Endothelial cell of umbilical vein (primary cell): ENCODE measurements around the gene ADRA2C. TPM values are rescaled to one million over a fixed set of nuclear protein-coding genes. Genes with fewer than 3 reads are reported as not detected.

ENCODE experiments used
- BruUV-seq: library from RNA; stranded (reverse); fragments of 400-500 nt; replicated peaks from 2 replicates; lab custom pipeline; 2021; lab: Mats Ljungman, UMichigan
- CTCF ChIA-PET: fragments of 300-600, 350-600 bp; sonication (Branson Sonifier 250); formaldehyde crosslinking; loops from one replicate; lab custom pipeline; 2021; ENCODE audit warnings: antibody characterized with exemption, inconsistent platforms; lab: Charles Lee
- POLR2A ChIA-PET: fragments of 300-600, 350-600 bp; sonication (Branson Sonifier 250); formaldehyde crosslinking; loops from one replicate; lab custom pipeline; 2021; ENCODE audit warnings: antibody characterized with exemption, inconsistent platforms; lab: Charles Lee
- DNase-seq: peaks from one replicate; pipeline ENCODE4 v3.0.0-alpha.2; 2011; ENCODE audit warnings: low read depth, low spot score
- FAIRE-seq: peaks from 2 replicates; lab custom pipeline; 2011; peaks lifted over from hg19 to GRCh38; lab: Jason Lieb, UNC
- H2AFZ ChIP-seq: 2 replicates; pipeline ENCODE4 v1.6.0; 2012; ENCODE audit warnings: low read depth, low read length, control low read depth, inconsistent platforms
- H3K27ac ChIP-seq: 2 replicates; pipeline ENCODE4 v1.5.1; 2011; ENCODE audit warnings: low read depth, mild to moderate bottlenecking, control low read depth, low read length, moderate library complexity; ENCODE audit not compliant: insufficient read depth
- H3K27me3 ChIP-seq, 2 experiments: 2 replicates each; pipeline versions ENCODE4 v1.6.0 to v1.6.1; 2011; ENCODE audit warnings: low read length in 2 of 2, mixed read lengths in 1 of 2; ENCODE audit not compliant: control insufficient read depth in 2 of 2, insufficient read depth in 2 of 2
- H3K36me3 ChIP-seq, 2 experiments: 2 replicates in 1 of 2; 3 replicates in 1 of 2; pipeline ENCODE4 v1.5.1; 2011; ENCODE audit warnings: low read length in 2 of 2, mild to moderate bottlenecking in 1 of 2, moderate library complexity in 1 of 2; ENCODE audit not compliant: control insufficient read depth in 2 of 2, insufficient read depth in 2 of 2; ENCODE audit errors: extremely low read depth in 1 of 2
- H3K4me1 ChIP-seq: 3 replicates; pipeline ENCODE4 v1.5.1; 2011; ENCODE audit warnings: mild to moderate bottlenecking, low read length; ENCODE audit not compliant: control insufficient read depth, insufficient read depth; ENCODE audit errors: extremely low read depth
- H3K4me2 ChIP-seq: 2 replicates; pipeline ENCODE4 v1.6.1; 2011; ENCODE audit warnings: low read length, control low read depth, mixed read lengths; ENCODE audit not compliant: insufficient read depth
- H3K4me3 ChIP-seq, 3 experiments: fragments of 200-600 bp in 1 of 3; sonication (generic), shearing (Covaris generic) in 1 of 3; replicated peaks in 1 of 3; 2 replicates each; pipeline ENCODE4 v1.5.1; 2011 to 2016; ENCODE audit warnings: control low read depth in 3 of 3, low read length in 3 of 3, mild to moderate bottlenecking in 2 of 3, inconsistent platforms in 1 of 3, low read depth in 1 of 3, moderate library complexity in 1 of 3; ENCODE audit not compliant: insufficient read depth in 1 of 3
- H3K79me2 ChIP-seq: 2 replicates; pipeline ENCODE4 v1.6.0; 2012; ENCODE audit warnings: low read length, inconsistent platforms; ENCODE audit not compliant: control insufficient read depth, insufficient read depth
- H3K9ac ChIP-seq: replicated peaks from 2 replicates; pipeline ENCODE3; 2011; ENCODE audit warnings: low read length, control low read depth; ENCODE audit not compliant: insufficient read depth; ENCODE audit errors: extremely low read depth
- H3K9me1 ChIP-seq: replicated peaks from 3 replicates; pipeline ENCODE4 v1.6.0; 2011; ENCODE audit warnings: mild to moderate bottlenecking, low read length; ENCODE audit not compliant: control insufficient read depth, insufficient read depth; ENCODE audit errors: extremely low read depth
- H3K9me3 ChIP-seq: replicated peaks from 2 replicates; pipeline ENCODE4 v1.5.1; 2012; ENCODE audit warnings: low read length, inconsistent platforms; ENCODE audit not compliant: control insufficient read depth, insufficient read depth
- H4K20me1 ChIP-seq: replicated peaks from 2 replicates; pipeline ENCODE3; 2011; ENCODE audit warnings: mild to moderate bottlenecking, low read length; ENCODE audit not compliant: control insufficient read depth, insufficient read depth; ENCODE audit errors: extremely low read depth
- EZH2 ChIP-seq: IDR thresholded peaks from 2 replicates; pipeline ENCODE4 v1.6.1; 2012; ENCODE audit warnings: borderline replicate concordance, low read depth, mild to moderate bottlenecking, moderate library complexity, low read length, inconsistent platforms; ENCODE audit not compliant: severe bottlenecking
- FOS ChIP-seq: IDR thresholded peaks from 2 replicates; pipeline ENCODE4 v1.6.1; 2011; ENCODE audit warnings: mild to moderate bottlenecking, low read length, moderate library complexity, borderline replicate concordance; ENCODE audit not compliant: insufficient read depth
- GATA2 ChIP-seq: IDR thresholded peaks from 2 replicates; pipeline ENCODE4 v1.7.0; 2011; ENCODE audit warnings: low read depth, mild to moderate bottlenecking, moderate library complexity, mixed read lengths, low read length; ENCODE audit not compliant: insufficient read length, insufficient read depth
- JUN ChIP-seq: IDR thresholded peaks from 2 replicates; pipeline ENCODE4 v1.6.1; 2011; ENCODE audit warnings: borderline replicate concordance, low read depth; ENCODE audit not compliant: insufficient read length, insufficient read depth
- MYC ChIP-seq: IDR thresholded peaks from one replicate; pipeline ENCODE4 v1.6.1; 2011; ENCODE audit warnings: mild to moderate bottlenecking, low read depth, low read length
- POLR2A ChIP-seq: IDR thresholded peaks from 2 replicates; pipeline ENCODE4 v1.6.1; 2012; ENCODE audit warnings: low read depth, mild to moderate bottlenecking, control low read depth, low read length
- POLR2AphosphoS5 ChIP-seq: IDR thresholded peaks from 2 replicates; pipeline ENCODE4 v1.6.1; 2012; ENCODE audit warnings: low read depth, mild to moderate bottlenecking, control low read depth, low read length, moderate library complexity; ENCODE audit not compliant: insufficient read depth
- dilution Hi-C: fragments of 300-500 bp; cut with MboI; formaldehyde crosslinking; loops from one replicate; pipeline ENCODE4 v1.15.0; 2019; ENCODE audit warnings: low sequenced_read_pairs; ENCODE audit not compliant: extremely low pct_ligation_motif_present
- intact Hi-C: fragments of 100-400 bp; cut with micrococcal nuclease; formaldehyde crosslinking; loops from one replicate; pipeline ENCODE4 v1.10.0; 2022
- polyA plus RNA-seq, 4 experiments: library from polyadenylated mRNA; depleted of rRNA in 3 of 4; stranded (reverse) in 3 of 4; unstranded in 1 of 4; fragments of >200 nt; gene quantifications; 2 replicates each; pipeline versions ENCODE4 v1.2.1 to v1.2.3, GENCODE V29; 2011 to 2012; ENCODE audit warnings: missing spikeins in 1 of 4
- total RNA-seq: library from RNA; stranded (reverse); gene quantifications from 2 replicates; pipeline ENCODE4 v1.2.3, GENCODE V29; 2021
- TF ChIP-seq, protein P1 (sequence below): IDR thresholded peaks from 2 replicates; pipeline ENCODE4 v1.6.1; 2011; ENCODE audit not compliant: insufficient read depth, insufficient read length
- TF ChIP-seq, protein P2 (sequence below), 2 donors: IDR thresholded peaks; 1 replicate in 1 of 2; 2 replicates in 1 of 2; pipeline ENCODE4 v1.5.1; 2011; ENCODE audit warnings: low read length in 2 of 2, mild to moderate bottlenecking in 2 of 2, moderate library complexity in 2 of 2, control low read depth in 1 of 2, inconsistent platforms in 1 of 2, low read depth in 1 of 2; ENCODE audit not compliant: insufficient read depth in 1 of 2; ENCODE audit errors: extremely low read depth in 1 of 2

The ADRA2C gene
- total and polyA plus RNA-seq, 2 donors (not counting 3 experiments of a cell fraction or from before 2014, with no cell fraction given) = 0.03 to 0.40 TPM

DNA sequence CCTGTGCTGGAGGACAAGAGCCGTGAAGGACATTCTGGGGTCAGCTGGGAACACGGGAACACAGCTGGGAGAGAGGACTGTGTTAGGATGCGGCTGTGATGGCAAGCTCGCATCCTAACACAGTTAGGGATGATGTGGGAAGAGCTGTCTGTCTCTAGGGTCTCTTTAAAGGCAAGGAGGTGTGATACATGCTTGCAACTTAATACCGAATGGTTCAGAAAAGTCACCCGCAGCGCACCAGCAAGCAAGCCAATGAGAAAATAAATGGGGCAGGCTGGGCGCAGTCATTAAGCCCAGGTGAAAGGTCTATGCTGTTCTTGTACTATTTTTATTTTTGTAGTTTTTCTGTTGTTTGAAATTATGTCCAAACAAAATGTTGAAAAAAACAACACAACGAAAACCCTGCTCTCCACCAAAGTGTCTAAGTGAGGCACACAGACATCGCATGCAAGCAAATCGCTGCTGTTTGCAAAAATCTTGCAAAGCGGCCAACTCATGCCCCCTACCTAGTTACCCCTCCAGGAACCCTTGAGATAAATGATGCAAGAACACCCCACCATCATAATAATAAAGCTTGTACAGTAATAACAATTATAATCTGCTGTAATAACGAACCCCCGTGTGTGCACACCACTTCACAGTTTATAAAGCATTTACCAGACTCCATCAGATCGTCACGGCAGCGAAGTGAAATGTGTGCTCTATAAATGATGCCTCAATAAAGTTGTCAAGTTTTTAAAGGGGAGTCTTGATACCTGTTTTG is 17.9 kb upstream of the ADRA2C start:
- intact Hi-C loops (no loop called here), dilution Hi-C loops (no loop called here)
- no peaks in the 10 kb centered on the region for H3K4me1 ChIP-seq
- H3K9me3 ChIP-seq = no peaks in the 10 kb centered on the region
- H3K79me2 ChIP-seq = no peaks in the 10 kb centered on the region
- no peaks in the 10 kb centered on the region for H3K36me3 ChIP-seq
- H3K9me1 ChIP-seq = no peaks in the 10 kb centered on the region
- H4K20me1 ChIP-seq = no peaks in the 10 kb centered on the region
- TF ChIP-seq MYC = no peak
- TF ChIP-seq, protein P1, sequence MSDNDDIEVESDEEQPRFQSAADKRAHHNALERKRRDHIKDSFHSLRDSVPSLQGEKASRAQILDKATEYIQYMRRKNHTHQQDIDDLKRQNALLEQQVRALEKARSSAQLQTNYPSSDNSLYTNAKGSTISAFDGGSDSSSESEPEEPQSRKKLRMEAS = no peak
- no peak for TF ChIP-seq JUN
- TF ChIP-seq POLR2A = no peak
- TF ChIP-seq FOS = no peak
- no peak for TF ChIP-seq GATA2
- no peak for TF ChIP-seq EZH2
- no peak for TF ChIP-seq POLR2AphosphoS5
- TF ChIP-seq, protein P2, sequence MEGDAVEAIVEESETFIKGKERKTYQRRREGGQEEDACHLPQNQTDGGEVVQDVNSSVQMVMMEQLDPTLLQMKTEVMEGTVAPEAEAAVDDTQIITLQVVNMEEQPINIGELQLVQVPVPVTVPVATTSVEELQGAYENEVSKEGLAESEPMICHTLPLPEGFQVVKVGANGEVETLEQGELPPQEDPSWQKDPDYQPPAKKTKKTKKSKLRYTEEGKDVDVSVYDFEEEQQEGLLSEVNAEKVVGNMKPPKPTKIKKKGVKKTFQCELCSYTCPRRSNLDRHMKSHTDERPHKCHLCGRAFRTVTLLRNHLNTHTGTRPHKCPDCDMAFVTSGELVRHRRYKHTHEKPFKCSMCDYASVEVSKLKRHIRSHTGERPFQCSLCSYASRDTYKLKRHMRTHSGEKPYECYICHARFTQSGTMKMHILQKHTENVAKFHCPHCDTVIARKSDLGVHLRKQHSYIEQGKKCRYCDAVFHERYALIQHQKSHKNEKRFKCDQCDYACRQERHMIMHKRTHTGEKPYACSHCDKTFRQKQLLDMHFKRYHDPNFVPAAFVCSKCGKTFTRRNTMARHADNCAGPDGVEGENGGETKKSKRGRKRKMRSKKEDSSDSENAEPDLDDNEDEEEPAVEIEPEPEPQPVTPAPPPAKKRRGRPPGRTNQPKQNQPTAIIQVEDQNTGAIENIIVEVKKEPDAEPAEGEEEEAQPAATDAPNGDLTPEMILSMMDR (IDR thresholded peaks at IDR 0.05; ENCODE audit: extremely low read depth in 1 of 2, insufficient read depth in 1 of 2, low read depth in 1 of 2, low read length in 2 of 2) = no peak
- no peak for FAIRE-seq
- H3K27me3 ChIP-seq = peaks cover 5 to 12% of the 10 kb centered on the region in 2 experiments
- no peak overlapping the region for H2AFZ ChIP-seq
- ChIA-PET POLR2A (no interaction called here), CTCF (interaction anchor here (1.1 to 2.9 kb wide), 5 partner anchors 9 to 193 kb away, joined by 3 to 52 read pairs (median 9); no protein-coding TSS in a partner anchor)
- no peak overlapping the region for H3K4me2 ChIP-seq
- no peak overlapping the region for H3K9ac ChIP-seq
- H3K27ac ChIP-seq = no peak overlapping the region
- no peak for DNase-seq
- BruUV-seq = no TSS peak
- no peak overlapping the region for H3K4me3 ChIP-seq
